Femur (tissue), 1 donor: ENCODE data around the gene PDLIM4.

Source experiments
- DNase-seq: peaks from one replicate; pipeline ENCODE4 v3.0.0-alpha.2; 2017

The PDLIM4 gene

GRCh38 chr5:132253452-132254320, 3.8 kb upstream of the PDLIM4 start:
- peak; percentile 21 for DNase-seq

DNA sequence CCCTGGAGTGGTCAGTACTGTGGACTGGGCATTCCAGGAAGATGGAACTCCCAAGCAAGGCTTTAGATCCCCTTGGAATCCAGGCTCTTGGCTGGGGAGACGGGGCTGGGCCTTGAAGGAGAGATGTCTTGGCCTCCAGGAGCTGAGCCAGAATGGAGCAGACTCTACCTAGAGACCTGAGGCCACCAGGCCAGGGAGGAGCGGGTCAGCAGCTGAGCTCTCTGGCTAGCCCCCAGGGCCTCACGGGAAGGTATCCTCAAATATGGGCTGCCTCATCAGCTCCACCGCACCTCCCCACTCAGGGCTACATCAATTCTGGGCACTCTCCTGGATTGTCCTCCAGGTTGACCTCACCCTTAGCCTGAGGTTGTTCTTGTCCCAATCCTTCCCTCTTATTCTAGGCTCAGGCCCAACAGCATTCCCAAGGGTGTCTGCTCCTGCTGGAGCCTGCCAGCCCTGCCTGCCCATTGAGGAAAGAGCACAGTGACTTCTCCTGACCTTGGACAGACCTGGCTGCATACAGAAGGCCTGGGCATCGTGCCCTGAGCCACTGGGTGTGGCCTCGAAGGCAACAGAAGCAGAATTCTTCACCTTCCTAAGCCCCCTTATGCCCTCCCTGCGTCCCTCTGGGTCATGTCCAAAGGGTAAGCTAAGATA, 3.0 kb upstream of the PDLIM4 start:
- DNase-seq, result peak; percentile 50

DNA sequence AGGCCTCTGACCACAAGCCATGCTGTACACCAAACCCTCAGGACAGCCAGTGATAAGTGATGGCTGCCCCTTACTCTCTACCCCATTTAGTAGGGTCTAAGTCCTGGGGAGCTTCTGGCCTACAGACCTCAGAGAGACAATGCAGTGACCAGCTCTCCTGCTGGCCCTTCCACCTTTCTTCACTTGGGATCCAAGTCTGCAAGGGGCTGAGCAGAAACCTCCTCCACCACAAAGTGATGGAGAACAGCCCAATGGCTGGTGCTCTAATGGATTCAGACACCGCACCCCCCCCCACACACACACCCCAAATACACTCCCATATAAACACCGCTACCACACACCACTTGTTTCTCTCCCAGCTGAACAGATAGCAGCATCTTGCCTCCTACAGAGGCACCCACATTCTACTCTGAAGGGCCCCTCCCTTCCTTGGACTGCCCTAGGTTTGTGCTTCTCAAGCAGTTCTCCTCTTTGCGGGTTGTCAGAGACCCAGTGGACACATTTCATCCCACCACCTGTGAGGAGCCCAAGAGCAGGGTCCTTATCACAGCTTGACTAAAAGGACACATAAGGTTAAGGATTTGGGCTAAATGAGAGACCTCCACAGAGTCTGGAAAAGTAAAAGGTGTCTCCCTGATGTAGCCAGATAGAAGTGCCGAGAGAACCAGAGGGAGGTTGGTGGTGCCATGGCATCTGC, 1.3 kb upstream of the PDLIM4 start:
- DNase-seq, result peak; percentile 12

GRCh38 chr5:132256783-132257130, 739 bp upstream of the PDLIM4 start:
- peak; percentile 25 for DNase-seq

DNA sequence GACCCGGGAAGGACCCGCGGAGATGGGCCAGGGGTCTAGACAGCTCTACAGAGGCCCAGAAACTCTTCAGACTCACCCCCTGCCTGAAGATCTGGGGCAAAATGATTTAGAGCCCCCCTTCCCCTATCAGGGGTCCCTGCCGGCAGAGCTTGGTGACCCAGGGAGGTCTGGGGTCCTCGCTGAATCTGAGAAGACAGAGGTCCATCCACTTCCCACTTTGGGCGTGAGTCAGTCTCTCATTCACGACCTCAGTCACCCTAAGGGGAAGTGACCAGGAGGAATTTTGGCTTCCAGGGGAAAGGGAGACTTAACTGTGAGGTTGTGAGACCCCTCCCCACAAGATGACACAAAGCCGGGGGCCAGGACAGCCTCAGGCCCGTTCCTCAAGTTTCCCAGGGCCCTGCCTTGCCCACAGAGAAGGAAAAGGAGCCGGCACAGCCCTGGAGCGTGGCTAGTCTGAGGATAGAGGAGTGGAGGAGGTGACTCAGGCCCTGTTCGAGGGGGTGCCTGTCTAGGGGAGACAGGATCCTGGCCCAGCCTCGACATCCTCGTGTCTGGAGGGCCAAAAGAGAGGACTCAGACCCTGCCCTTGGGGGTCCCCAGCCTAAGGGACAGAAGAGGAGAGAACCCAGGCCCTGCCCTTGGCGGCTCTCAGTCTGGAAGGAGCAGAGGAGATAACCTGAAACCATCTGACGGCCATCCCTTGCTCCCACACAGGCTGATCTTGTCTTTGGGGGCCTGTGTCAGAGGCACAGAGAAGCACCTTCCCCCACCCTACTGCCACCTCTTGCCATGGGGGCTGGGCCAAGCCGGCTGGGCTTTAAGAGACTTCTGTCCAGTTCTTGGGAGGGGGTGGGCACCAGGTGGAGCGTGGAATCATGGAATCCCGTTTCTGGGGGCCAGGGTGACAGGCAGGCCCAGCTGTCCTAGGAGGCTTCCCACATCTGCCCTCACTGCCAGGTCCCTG, 889 bp downstream of the PDLIM4 start:
- peak; percentile 75 for DNase-seq

DNA sequence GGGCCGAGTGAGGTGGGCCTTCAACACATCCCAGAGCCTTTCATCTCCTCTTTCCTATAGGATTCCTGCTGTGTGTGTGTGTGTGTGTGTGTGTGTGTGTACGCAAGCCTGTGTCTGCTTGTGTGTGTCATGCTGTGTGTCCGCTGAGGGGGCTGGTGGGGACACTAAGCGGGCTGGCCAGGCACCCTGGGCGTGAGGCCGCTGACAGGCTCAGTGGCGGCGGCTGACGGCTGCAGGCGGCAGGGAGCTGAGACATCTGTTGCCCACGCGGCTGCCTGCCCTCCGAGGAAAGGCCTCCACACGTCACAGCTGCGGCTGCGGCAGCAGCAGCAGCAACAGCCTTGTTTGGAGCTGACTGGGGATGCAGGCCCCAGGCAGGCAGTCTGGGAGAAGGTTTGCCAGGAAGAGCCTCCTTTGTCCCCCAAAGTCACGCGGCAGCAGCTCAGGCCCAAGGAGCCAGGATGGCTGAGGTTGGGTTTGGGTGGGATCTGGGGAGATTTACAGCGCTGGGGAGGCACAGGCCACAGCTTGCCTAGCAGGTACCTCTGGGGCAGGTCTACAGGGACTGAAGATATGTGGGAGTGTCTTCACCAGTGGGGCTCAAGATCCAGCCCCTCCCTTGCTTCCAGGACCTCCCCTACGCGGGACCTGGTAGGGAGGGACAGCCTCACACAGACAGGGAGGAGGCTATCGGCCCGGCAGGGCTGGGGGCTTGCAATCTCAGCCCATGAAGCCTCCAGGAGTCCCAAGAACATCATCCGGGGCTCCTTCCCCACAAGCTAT, 1.8 kb downstream of the PDLIM4 start:
- DNase-seq, result peak; percentile 88

DNA sequence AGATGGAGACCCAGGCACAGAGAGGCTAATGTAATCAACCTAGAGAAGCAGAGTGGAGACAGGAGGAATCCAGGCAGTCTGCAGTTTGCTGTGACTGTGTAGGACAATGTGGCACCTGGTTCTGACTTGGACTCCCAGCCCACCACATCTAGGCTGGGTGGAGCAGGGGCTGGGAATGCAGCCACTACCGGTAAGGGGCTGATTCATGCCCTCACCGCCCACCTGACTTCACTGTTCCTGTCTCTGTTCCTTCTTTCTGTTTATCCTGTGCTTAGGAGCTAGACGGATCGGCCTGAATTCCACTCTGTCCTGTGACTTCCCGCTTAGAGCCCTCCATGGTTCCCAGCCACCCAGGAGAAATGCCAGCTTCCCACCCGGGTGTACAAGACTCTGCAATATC, 2.6 kb downstream of the PDLIM4 start:
- peak; percentile 20 for DNase-seq

GRCh38 chr5:132260714-132261551, 3.4 kb downstream of the PDLIM4 start:
- peak; percentile 77 for DNase-seq

DNA sequence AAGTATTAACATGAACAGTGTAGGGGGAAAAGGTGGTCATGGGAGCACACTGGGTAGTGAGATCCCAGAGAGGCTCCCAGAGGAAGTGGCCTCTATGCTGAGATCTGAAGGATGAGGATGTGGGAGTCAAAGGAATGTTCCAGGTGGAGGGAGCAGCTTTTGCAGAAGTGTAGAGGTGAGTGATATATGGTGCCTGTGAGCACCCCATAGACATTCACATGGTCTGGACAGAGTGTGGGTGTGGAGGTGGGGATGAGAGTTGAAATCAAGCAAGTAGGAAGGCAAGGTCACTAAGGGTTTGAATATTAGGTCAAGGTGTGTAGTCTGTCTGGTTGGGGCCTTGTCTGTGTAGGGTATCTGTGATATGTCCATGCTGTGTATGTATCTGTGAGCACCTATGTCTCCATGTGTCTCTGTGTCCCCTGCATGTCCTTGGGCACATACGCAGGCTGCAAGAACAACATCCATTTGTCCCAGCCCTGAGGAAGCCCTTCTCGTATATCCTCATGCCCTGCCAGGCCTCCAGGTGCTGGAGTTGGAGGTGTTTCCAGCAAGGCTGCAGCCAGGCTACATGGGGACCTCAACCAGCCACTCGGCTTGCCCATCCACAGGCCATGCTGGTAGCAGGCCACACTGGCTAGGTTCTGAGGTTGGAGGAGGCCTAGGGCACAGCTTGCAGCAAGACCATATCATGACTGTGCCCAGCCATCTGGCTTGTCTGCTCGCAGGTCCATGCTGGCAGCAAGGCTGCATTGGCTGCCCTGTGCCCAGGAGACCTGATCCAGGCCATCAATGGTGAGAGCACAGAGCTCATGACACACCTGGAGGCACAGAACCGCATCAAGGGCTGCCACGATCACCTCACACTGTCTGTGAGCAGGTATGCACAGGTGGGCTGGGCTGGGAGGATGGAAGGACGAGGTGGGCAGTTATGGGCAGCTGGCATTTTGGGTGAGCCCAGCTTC, 4.7 kb downstream of the PDLIM4 start:
- DNase-seq, result peak; percentile 16

DNA sequence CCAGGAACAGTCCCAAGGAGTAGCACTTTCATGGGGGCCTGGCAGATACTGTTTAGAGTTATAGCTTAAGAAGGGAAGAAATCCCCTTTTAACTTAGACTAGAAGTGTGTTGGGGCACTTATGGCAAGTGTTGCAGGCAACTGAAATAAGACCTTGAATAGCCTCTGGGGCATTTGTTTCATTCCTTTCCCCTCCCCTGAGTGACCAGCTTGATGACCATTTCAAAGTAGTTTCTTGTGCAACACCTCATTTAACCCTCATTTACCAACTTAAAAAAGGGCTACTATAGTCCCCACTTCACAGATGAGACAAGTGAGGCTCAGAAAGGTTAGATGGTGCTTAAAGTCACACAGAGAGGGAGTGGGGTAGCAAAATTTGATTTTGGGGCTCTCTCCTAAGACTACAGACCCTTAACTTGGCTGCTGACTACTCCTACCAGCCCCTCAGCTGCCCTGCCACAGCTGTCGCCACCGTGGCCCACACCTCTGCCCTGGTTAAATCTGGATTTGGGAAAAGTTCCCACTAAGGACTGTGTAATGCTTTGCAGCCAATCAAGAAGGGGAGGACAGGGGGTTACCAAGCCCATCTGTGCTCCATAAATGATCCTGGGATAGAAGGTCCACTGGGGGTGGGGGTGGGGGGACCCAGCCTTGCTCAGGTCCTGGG, 5.5 kb downstream of the PDLIM4 start:
- DNase-seq, result no peak

- DNase-seq, result peak; percentile 41
These were observed 6.2 kb downstream of the PDLIM4 start for GRCh38 chr5:132263548-132264261.

- peak; percentile 27 for DNase-seq
These were observed 7.2 kb downstream of the PDLIM4 start for GRCh38 chr5:132264546-132265335.

DNA sequence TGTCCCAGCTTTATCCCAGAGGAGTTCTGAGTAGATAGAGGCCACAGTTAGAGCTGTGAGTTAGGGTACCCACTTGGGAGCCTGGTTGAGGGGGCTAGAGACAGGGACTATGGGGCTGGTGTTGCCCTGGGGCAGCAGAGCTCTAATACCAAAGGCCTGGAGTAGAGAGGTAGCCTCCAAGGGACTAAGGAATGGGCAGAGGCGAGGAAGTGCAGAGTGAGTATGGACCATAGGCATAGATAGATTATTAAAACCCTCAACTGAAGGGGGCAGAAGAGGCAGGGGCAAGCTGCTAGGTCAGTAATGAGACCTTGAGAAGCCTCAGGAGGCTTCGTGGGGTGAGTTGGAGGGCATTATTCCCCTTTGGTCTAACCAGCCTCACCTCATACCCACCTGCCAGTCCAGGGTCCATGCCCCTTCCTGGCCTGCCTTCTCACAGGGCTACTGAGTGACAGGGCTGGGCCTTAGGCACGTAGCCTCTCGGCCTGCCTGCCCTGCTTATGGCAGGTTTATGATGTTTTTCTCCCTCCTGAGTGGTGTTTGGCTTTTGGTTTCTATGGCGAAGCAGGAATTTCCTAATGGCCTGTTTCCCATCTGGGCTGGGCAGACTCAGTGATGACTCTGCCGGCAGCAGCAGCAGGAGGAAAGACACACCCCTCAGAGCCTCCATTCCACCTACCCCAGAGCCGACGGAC, 8.0 kb downstream of the PDLIM4 start:
- DNase-seq, result peak; percentile 94

DNA sequence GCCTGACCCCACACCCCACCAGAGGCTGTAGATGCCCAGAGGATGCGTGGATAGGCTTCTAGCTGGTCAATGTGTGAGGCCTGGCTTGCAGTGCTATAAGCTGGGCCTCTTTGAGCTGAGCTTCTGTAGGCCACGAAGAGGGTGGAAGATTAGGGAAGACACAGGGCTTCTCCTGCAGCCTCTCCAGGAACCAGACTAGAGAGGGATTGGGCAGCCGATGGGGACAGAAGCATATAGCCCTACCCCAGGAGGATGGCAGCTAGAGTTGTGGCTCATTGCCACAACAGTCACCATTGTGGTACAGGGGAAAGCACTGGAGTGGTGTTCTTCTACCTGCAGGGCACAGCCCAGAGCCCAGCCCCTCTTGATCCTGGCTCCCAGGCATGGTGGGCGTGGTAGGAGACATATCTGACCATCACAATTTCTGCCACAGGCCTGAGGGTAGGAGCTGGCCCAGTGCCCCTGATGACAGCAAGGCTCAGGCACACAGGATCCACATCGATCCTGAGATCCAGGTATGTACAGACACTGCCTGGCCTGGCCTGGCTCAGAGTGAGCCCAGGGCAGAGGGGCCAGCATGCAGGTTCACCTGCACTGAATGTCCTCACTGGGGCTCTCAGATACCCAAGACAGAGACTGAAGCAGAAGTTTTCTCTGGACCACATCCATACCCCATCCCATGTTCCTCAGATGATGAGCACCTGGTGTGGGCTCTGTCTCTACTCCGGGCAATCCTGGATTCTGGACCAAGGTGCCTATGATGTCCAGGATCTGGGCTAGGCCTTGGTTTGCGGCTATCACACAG, 8.7 kb downstream of the PDLIM4 start:
- peak; percentile 20 for DNase-seq

DNA sequence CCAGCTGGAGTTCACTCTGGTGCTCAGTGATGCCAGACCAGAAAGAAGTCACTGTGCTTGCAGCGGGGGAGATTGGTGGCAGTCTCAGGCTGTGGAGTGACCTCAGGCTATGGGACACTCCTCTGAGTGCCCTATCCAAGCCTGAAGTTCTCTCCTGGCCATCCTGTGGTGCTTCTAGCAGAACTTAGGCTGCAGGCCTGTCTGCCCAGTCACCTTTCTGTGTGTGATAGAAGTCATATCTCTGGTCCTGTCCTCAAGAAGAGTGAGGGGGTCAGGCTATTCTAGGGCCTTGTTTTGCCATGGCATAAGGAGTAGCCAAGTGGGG, 9.3 kb downstream of the PDLIM4 start:
- no peak for DNase-seq

DNA sequence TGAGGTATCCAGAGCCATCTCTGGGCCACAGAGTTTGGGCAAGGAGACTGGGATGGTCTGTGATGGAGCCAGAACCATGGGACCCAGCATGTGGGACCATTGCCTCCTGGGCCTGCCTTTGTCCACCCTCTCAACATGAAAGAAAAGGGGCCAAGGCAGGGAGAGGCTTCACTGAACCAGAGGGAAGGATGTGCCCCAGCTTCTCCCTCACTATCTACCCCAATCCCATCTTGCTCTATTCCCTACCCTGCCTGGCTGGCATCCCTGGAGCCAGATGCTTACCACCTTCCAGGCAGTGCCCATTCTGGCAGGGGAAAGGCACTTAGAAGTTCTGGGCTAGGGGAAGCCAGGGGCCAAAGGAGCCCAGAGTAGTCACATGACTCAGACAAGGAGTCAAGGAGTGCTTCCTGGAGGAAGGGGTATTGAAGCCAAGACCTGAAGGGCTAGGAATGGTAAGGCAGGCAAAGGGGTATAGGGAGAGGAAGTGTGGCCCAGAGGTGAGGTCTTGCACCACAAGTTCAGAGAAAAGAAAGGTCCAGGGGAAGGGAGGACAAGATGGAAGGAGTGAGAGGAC, 9.8 kb downstream of the PDLIM4 start:
- DNase-seq, result peak; percentile 14
